ENCODE results near the gene GPR3. TPM values are rescaled to one million over a fixed set of nuclear protein-coding genes. Genes with fewer than 3 reads are reported as not detected.

The GPR3 gene
- total and polyA plus RNA-seq, 2 of the 8 experiments (the other 6 are each of a cell fraction or from before 2014, with no cell fraction given), result 9.9 to 26.5 TPM

- TF ChIP-seq MAX (IDR thresholded peaks at IDR 0.05) (peak; percentile 56), SP2 (IDR thresholded peaks at IDR 0.05; ENCODE audit: low read length) (no peak), ZNF274 (IDR thresholded peaks at IDR 0.05; ENCODE audit: borderline replicate concordance, extremely low read depth, low read length) (no peak), JUND (IDR thresholded peaks at IDR 0.05; ENCODE audit: low read length) (peak; percentile 92), PHF8 (conservative IDR thresholded peaks at IDR 0.05; ENCODE audit: low read depth, low read length) (peak; percentile 80; the same call in 1 of the 2 replicates), RBBP5 (IDR thresholded peaks at IDR 0.05; ENCODE audit: borderline replicate concordance, low read depth, low read length) (no peak), MAFK (IDR thresholded peaks at IDR 0.05; ENCODE audit: low read depth, low read length) (no peak), SP1 (IDR thresholded peaks at IDR 0.05; ENCODE audit: low read depth, low read length) (peak; percentile 51; the same call in 1 of the 2 replicates), TAF1 (IDR thresholded peaks at IDR 0.05; ENCODE audit: low read depth, low read length) (peak; percentile 32; the same call in 1 of the 2 replicates), POU5F1 (IDR thresholded peaks at IDR 0.05; ENCODE audit: low read depth, low read length) (no peak), SAP30 (IDR thresholded peaks at IDR 0.05; ENCODE audit: insufficient read depth, insufficient replicate concordance, low read length) (peak; percentile 70), TEAD4 (IDR thresholded peaks at IDR 0.05; ENCODE audit: low read depth, low read length) (no peak), CTBP2 (IDR thresholded peaks at IDR 0.05; ENCODE audit: borderline replicate concordance, insufficient read depth, insufficient read length, low read length) (peak; percentile 37), CEBPB (IDR thresholded peaks at IDR 0.05; ENCODE audit: low read depth, low read length) (no peak), KDM4A (IDR thresholded peaks at IDR 0.05; ENCODE audit: low read depth, low read length, severe bottlenecking) (peak; percentile 58)
- TF ChIP-seq, protein P1, sequence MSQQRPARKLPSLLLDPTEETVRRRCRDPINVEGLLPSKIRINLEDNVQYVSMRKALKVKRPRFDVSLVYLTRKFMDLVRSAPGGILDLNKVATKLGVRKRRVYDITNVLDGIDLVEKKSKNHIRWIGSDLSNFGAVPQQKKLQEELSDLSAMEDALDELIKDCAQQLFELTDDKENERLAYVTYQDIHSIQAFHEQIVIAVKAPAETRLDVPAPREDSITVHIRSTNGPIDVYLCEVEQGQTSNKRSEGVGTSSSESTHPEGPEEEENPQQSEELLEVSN (IDR thresholded peaks at IDR 0.05), result peak; percentile 57; the same call in 1 of the 2 replicates
These were observed at the start of gene GPR3 (continued) for GRCh38 chr1:27392096-27392777.

Data from H1 (cell line).